Measurements from ENCODE around the gene COL5A1. TPM values are rescaled to one million over a fixed set of nuclear protein-coding genes. Genes with fewer than 3 reads are reported as not detected.

The COL5A1 gene
- total and polyA plus RNA-seq, 4 donors: 38.2 to 135 (median 88.3) TPM

- Histone ChIP-seq H3K27ac (ENCODE audit: low read depth, low read length) (no peak overlapping the region), H3K36me3 (ENCODE audit: control insufficient read depth, insufficient read depth, low read length) (peaks cover 45% of the 10 kb centered on the region), H3K4me3 (ENCODE audit: low read depth, low read length) (no peak overlapping the region), H3K9me3 (ENCODE audit: control insufficient read depth, insufficient read depth, low read length) (no peaks in the 10 kb centered on the region), H3K27me3 (ENCODE audit: control insufficient read depth, insufficient read depth, low read length) (no peaks in the 10 kb centered on the region), H3K4me1 (ENCODE audit: control insufficient read depth, insufficient read depth, low read length) (no peaks in the 10 kb centered on the region)
- 92% methylated on average over 18 of the region's 19 CpGs for WGBS (ENCODE audit: insufficient coverage)
- no peak for DNase-seq (ENCODE audit: low read depth in 4 of 6, low spot score in 6 of 6)
These were observed 190.9 kb downstream of the COL5A1 start for GRCh38 chr9:134832471-134832870.

GRCh38 chr9:134833294-134833880 lies 191.8 kb downstream of the COL5A1 start:
- WGBS (ENCODE audit: insufficient coverage): 74% methylated on average over 11 of the region's 11 CpGs
- H3K4me1 ChIP-seq (ENCODE audit: control insufficient read depth, insufficient read depth, low read length): peaks cover 2% of the 10 kb centered on the region
- no peak overlapping the region for H3K4me3 ChIP-seq (ENCODE audit: low read depth, low read length)
- DNase-seq (ENCODE audit: low read depth in 4 of 6, low spot score in 6 of 6): no peak
- H3K27ac ChIP-seq (ENCODE audit: low read depth, low read length): no peak overlapping the region
- no peaks in the 10 kb centered on the region for H3K9me3 ChIP-seq (ENCODE audit: control insufficient read depth, insufficient read depth, low read length)
- peaks cover 38% of the 10 kb centered on the region for H3K36me3 ChIP-seq (ENCODE audit: control insufficient read depth, insufficient read depth, low read length)
- no peaks in the 10 kb centered on the region for H3K27me3 ChIP-seq (ENCODE audit: control insufficient read depth, insufficient read depth, low read length)

GRCh38 chr9:134834217-134834956 lies 192.8 kb downstream of the COL5A1 start:
- peaks cover 31% of the 10 kb centered on the region for H3K36me3 ChIP-seq (ENCODE audit: control insufficient read depth, insufficient read depth, low read length)
- DNase-seq (ENCODE audit: low read depth in 4 of 6, low spot score in 6 of 6): no peak
- 87% methylated on average over 15 of the region's 20 CpGs for WGBS (ENCODE audit: insufficient coverage)
- H3K27me3 ChIP-seq (ENCODE audit: control insufficient read depth, insufficient read depth, low read length): no peaks in the 10 kb centered on the region
- no peak overlapping the region for H3K4me3 ChIP-seq (ENCODE audit: low read depth, low read length)
- no peaks in the 10 kb centered on the region for H3K9me3 ChIP-seq (ENCODE audit: control insufficient read depth, insufficient read depth, low read length)
- peaks cover 12% of the 10 kb centered on the region for H3K4me1 ChIP-seq (ENCODE audit: control insufficient read depth, insufficient read depth, low read length)
- H3K27ac ChIP-seq (ENCODE audit: low read depth, low read length): no peak overlapping the region

DNA sequence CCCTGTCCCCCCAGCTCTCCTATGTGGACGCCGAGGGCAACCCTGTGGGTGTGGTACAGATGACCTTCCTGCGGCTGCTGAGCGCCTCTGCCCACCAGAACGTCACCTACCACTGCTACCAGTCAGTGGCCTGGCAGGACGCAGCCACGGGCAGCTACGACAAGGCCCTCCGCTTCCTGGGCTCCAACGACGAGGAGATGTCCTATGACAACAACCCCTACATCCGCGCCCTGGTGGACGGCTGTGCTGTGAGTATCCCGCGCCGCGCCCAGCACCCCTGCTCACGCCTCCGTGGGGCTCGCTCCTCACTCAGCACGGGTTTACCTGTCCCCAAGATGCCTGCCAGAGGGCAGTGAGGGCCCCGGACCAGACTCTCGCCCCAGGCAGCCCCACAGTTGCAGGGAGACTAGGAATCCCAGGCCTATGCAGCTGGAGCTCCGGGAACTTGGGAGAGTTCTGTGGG lies 193.4 kb downstream of the COL5A1 start:
- DNase-seq (ENCODE audit: low read depth in 4 of 6, low spot score in 6 of 6): no peak

GRCh38 chr9:134835448-134835847 lies 193.8 kb downstream of the COL5A1 start:
- WGBS (ENCODE audit: insufficient coverage): 92% methylated on average over 14 of the region's 16 CpGs
- no peaks in the 10 kb centered on the region for H3K27me3 ChIP-seq (ENCODE audit: control insufficient read depth, insufficient read depth, low read length)
- no peak for DNase-seq (ENCODE audit: low read depth in 4 of 6, low spot score in 6 of 6)

More for the DNA sequence above, 193.4 kb downstream of the COL5A1 start:
- Histone ChIP-seq H3K36me3 (ENCODE audit: control insufficient read depth, insufficient read depth, low read length) (peaks cover 25% of the 10 kb centered on the region), H3K9me3 (ENCODE audit: control insufficient read depth, insufficient read depth, low read length) (no peaks in the 10 kb centered on the region), H3K27ac (ENCODE audit: low read depth, low read length) (no peak overlapping the region), H3K4me3 (ENCODE audit: low read depth, low read length) (no peak overlapping the region), H3K27me3 (ENCODE audit: control insufficient read depth, insufficient read depth, low read length) (no peaks in the 10 kb centered on the region), H3K4me1 (ENCODE audit: control insufficient read depth, insufficient read depth, low read length) (peaks cover 18% of the 10 kb centered on the region)
- 96% methylated on average over 18 of the region's 25 CpGs for WGBS (ENCODE audit: insufficient coverage)

DNA sequence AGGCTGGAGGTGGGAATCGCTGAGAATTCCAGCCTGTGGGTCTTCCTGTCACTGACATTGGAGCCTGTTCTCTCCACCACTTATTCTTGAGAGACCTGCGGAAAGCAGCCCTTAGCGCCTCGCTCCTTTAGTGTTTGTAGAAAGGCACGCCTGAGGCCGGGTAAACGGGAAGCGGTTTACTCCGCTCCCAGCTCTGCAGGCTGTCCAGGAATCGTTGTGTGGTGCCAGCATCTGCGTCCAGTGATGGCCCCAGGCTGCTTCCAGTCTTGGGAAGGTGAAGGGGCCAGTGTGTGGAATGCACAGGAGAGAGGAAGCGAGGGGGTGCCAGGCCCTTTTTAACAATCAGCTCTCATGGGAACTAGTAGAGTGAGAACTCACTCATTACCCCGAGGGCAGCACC lies 194.4 kb downstream of the COL5A1 start:
- WGBS (ENCODE audit: insufficient coverage): 83% methylated on average over 11 of the region's 13 CpGs
- H3K4me3 ChIP-seq (ENCODE audit: low read depth, low read length): no peak overlapping the region
- peaks cover 22% of the 10 kb centered on the region for H3K36me3 ChIP-seq (ENCODE audit: control insufficient read depth, insufficient read depth, low read length)
- no peak overlapping the region for H3K27ac ChIP-seq (ENCODE audit: low read depth, low read length)
- no peaks in the 10 kb centered on the region for H3K27me3 ChIP-seq (ENCODE audit: control insufficient read depth, insufficient read depth, low read length)
- DNase-seq (ENCODE audit: low read depth in 4 of 6, low spot score in 6 of 6): no peak
- no peaks in the 10 kb centered on the region for H3K9me3 ChIP-seq (ENCODE audit: control insufficient read depth, insufficient read depth, low read length)
- peaks cover 20% of the 10 kb centered on the region for H3K4me1 ChIP-seq (ENCODE audit: control insufficient read depth, insufficient read depth, low read length)

More at GRCh38 chr9:134835448-134835847, 193.8 kb downstream of the COL5A1 start:
- H3K36me3 ChIP-seq (ENCODE audit: control insufficient read depth, insufficient read depth, low read length): peaks cover 21% of the 10 kb centered on the region
- peaks cover 20% of the 10 kb centered on the region for H3K4me1 ChIP-seq (ENCODE audit: control insufficient read depth, insufficient read depth, low read length)
- H3K9me3 ChIP-seq (ENCODE audit: control insufficient read depth, insufficient read depth, low read length): no peaks in the 10 kb centered on the region
- H3K27ac ChIP-seq (ENCODE audit: low read depth, low read length): no peak overlapping the region
- H3K4me3 ChIP-seq (ENCODE audit: low read depth, low read length): no peak overlapping the region

DNA sequence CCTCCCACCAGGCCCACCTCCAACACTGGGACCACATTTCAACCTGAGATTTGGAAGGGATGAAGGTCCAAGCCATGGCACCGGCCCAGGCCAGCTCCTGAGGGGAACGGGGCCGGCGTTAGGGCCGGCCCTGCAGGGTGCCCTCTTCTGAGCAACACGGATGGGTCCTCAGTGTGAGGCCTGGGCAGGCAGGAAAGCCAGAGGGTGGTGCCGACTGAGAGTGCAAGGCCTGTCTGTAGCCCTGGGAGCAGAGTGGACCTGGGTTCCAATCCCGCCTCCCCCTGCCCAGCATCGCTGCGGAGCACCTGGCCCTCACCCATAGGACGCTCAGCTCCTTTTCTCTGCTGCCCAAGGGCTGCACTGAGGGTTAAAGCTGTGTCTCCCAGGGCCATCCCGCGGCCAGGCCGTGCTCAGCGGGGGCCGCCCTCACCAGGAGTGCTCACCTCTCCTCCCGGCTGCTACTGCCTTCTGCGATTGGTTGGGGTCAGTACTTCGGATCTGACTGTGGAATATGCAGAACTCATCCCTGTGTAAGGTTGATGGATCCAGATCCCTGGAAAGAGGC lies 194.9 kb downstream of the COL5A1 start:
- H3K9me3 ChIP-seq (ENCODE audit: control insufficient read depth, insufficient read depth, low read length): no peaks in the 10 kb centered on the region
- no peak overlapping the region for H3K4me3 ChIP-seq (ENCODE audit: low read depth, low read length)
- DNase-seq (ENCODE audit: low read depth in 4 of 6, low spot score in 6 of 6): no peak
- peaks cover 20% of the 10 kb centered on the region for H3K4me1 ChIP-seq (ENCODE audit: control insufficient read depth, insufficient read depth, low read length)
- 86% methylated on average over 19 of the region's 19 CpGs for WGBS (ENCODE audit: insufficient coverage)
- H3K27me3 ChIP-seq (ENCODE audit: control insufficient read depth, insufficient read depth, low read length): no peaks in the 10 kb centered on the region
- H3K36me3 ChIP-seq (ENCODE audit: control insufficient read depth, insufficient read depth, low read length): peaks cover 25% of the 10 kb centered on the region
- H3K27ac ChIP-seq (ENCODE audit: low read depth, low read length): no peak overlapping the region

DNA sequence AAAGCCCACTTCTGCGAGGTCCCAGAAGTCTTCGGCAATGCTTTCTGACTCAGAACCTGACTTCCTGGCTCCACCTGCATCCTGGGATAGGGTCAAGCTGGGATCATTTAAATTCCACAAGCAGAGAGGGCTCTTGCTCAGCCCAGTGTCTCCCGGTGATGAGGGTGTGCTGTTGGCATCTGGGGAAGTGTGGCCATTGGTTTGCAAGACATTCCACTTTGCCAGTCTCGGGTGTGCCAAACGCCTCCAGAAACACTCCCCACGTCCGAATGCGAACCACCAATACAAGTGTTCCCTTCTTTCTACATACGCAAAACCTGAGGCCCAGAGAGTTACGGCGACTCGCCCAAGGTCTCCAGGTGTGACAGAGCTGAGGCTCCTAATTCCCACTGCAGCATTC lies 195.9 kb downstream of the COL5A1 start:
- no peak for DNase-seq (ENCODE audit: low read depth in 4 of 6, low spot score in 6 of 6)
- Histone ChIP-seq H3K9me3 (ENCODE audit: control insufficient read depth, insufficient read depth, low read length) (no peaks in the 10 kb centered on the region), H3K27me3 (ENCODE audit: control insufficient read depth, insufficient read depth, low read length) (no peaks in the 10 kb centered on the region), H3K4me3 (ENCODE audit: low read depth, low read length) (no peak overlapping the region), H3K27ac (ENCODE audit: low read depth, low read length) (no peak overlapping the region), H3K4me1 (ENCODE audit: control insufficient read depth, insufficient read depth, low read length) (peaks cover 20% of the 10 kb centered on the region), H3K36me3 (ENCODE audit: control insufficient read depth, insufficient read depth, low read length) (peaks cover 29% of the 10 kb centered on the region)
- 93% methylated on average over 10 of the region's 12 CpGs for WGBS (ENCODE audit: insufficient coverage)

DNA sequence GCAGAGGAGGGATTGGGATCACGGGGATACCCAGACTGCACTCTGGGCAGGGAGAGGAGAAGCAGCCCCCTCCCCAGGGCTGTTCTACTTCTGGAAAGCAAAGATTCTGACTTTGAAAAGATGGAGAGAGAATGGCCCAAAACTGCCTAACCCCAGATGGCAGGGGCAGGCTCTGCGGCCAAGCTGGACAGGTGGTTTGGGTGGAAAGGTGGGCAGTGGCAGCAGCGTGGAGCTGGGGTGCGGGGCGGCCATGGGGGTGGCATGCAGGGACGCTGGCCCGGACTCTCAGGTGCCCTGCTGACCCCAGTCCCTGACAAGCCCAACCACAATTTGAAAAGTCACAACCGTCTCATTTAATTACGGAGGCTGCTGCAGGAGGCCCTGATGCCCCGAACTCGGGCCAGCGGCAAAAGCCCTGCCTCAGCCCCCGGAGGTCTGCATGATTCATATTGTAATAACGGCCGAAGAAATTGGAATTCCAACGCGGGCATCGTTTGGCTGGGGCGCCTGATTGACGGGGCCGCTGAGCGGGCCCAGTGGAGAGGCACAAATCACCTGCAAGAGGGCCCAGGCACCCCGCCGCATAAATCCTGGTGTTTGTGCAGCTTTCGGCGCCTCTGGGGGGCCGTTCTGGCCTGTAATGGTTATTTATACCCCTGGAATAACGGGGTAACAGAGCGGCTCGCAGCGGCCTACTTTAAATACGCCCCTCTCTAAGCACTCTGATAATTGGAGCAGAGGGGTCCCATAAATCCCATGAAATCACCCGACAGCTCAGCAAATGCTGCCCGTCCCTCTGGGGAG lies 197.2 kb downstream of the COL5A1 start:
- peaks cover 20% of the 10 kb centered on the region for H3K4me1 ChIP-seq (ENCODE audit: control insufficient read depth, insufficient read depth, low read length)
- no peak overlapping the region for H3K27ac ChIP-seq (ENCODE audit: low read depth, low read length)
- peak in 3 of 6 donors; percentile 14 to 86 (median 23) for DNase-seq (ENCODE audit: low read depth in 4 of 6, low spot score in 6 of 6)
- H3K36me3 ChIP-seq (ENCODE audit: control insufficient read depth, insufficient read depth, low read length): peaks cover 31% of the 10 kb centered on the region
- WGBS (ENCODE audit: insufficient coverage): 53% methylated on average over 26 of the region's 34 CpGs
- H3K4me3 ChIP-seq (ENCODE audit: low read depth, low read length): no peak overlapping the region
- H3K9me3 ChIP-seq (ENCODE audit: control insufficient read depth, insufficient read depth, low read length): no peaks in the 10 kb centered on the region
- no peaks in the 10 kb centered on the region for H3K27me3 ChIP-seq (ENCODE audit: control insufficient read depth, insufficient read depth, low read length)

Data from spinal cord (tissue), 10 donors.